NCI-H128 (cell line): ENCODE results near the gene KNL1.
"Not testable (repeated sequence)": the region's sequence is repeated elsewhere in the genome, so short reads cannot be mapped to it uniquely, and the experiment has no call there.

Source experiments
- DNase-seq: peaks from one replicate; lab custom pipeline; 2025; ENCODE audit not compliant: unreplicated experiment; lab: John Stamatoyannopoulos, UW

KNL1 gene

GRCh38 chr15:40664909-40665308, 70.9 kb downstream of the KNL1 start:
- no peak for DNase-seq

GRCh38 chr15:40676290-40676689, 82.2 kb downstream of the KNL1 start:
- not testable (repeated sequence) for DNase-seq

- not testable (repeated sequence) for DNase-seq
Measured at GRCh38 chr15:40676906-40677305, 82.9 kb downstream of the KNL1 start.

- DNase-seq = no peak
Measured at GRCh38 chr15:40680151-40680550, 86.1 kb downstream of the KNL1 start.

GRCh38 chr15:40680959-40681358, 86.9 kb downstream of the KNL1 start:
- not testable (repeated sequence) for DNase-seq

- no peak for DNase-seq
Measured at GRCh38 chr15:40684381-40684780, 90.3 kb downstream of the KNL1 start.

- no peak for DNase-seq
Measured at GRCh38 chr15:40685376-40685775, 91.3 kb downstream of the KNL1 start.

GRCh38 chr15:40688932-40689799, 95.1 kb downstream of the KNL1 start:
- no peak for DNase-seq

GRCh38 chr15:40691737-40692136, 97.7 kb downstream of the KNL1 start:
- no peak for DNase-seq

- DNase-seq = no peak
Measured at GRCh38 chr15:40693904-40694687, 100.0 kb downstream of the KNL1 start.

- peak; percentile 44 for DNase-seq
Measured at GRCh38 chr15:40694688-40695468, 100.8 kb downstream of the KNL1 start, which contains the start of gene RAD51. Gene RAD51 (plus strand): TSS chr15:40695174. CDS start chr15:40698759, 3,585 bp downstream.

- no peak for DNase-seq
Measured at GRCh38 chr15:40695469-40695890, 101.4 kb downstream of the KNL1 start.

- DNase-seq = no peak
Measured at GRCh38 chr15:40696228-40696627, 102.2 kb downstream of the KNL1 start.

- DNase-seq = no peak
Measured at GRCh38 chr15:40697916-40698315, 103.9 kb downstream of the KNL1 start.

GRCh38 chr15:40702077-40702476, 108.0 kb downstream of the KNL1 start:
- no peak for DNase-seq

- DNase-seq = no peak
Measured at GRCh38 chr15:40706121-40706520, 112.1 kb downstream of the KNL1 start.
